GM12878 (cell line): ENCODE results near the gene CD72.

Source experiments
- ASH2L ChIP-seq: fragments of 300-600, 200-600 bp; sonication (generic); IDR thresholded peaks from 2 replicates; pipeline ENCODE4 v1.6.1; 2017; ENCODE audit warnings: low read depth, mild to moderate bottlenecking, borderline replicate concordance
- ESRRA ChIP-seq: IDR thresholded peaks from 2 replicates; pipeline ENCODE4 v1.6.1; 2012; ENCODE audit warnings: mild to moderate bottlenecking, low read length, improper control_type of control experiment
- HCFC1 ChIP-seq: fragments of 150-350 bp; IDR thresholded peaks from 2 replicates; pipeline ENCODE4 v1.6.1; 2014; ENCODE audit warnings: low read length
- NR2C2 ChIP-seq: IDR thresholded peaks from 2 replicates; pipeline ENCODE4 v1.6.1; 2011; ENCODE audit warnings: borderline replicate concordance, low read depth; ENCODE audit not compliant: control insufficient read depth, insufficient read length
- PAX5 ChIP-seq: IDR thresholded peaks from 2 replicates; pipeline ENCODE4 v1.6.1; 2011; ENCODE audit warnings: low read depth, low read length, borderline replicate concordance
- RAD21 ChIP-seq: IDR thresholded peaks from 2 replicates; pipeline ENCODE4 v1.6.1; 2011; ENCODE audit warnings: mild to moderate bottlenecking, low read depth, low read length, moderate library complexity; ENCODE audit not compliant: insufficient read depth
- TF ChIP-seq, protein P1 (sequence below): IDR thresholded peaks from 2 replicates; pipeline ENCODE4 v1.6.1; 2012; ENCODE audit warnings: low read depth, low read length, improper control_type of control experiment
- TF ChIP-seq, protein P2 (sequence below), 3 experiments: IDR thresholded peaks in 2 of 3; conservative IDR thresholded peaks in 1 of 3; 2 replicates each; pipeline ENCODE4 v1.5.1; 2011; ENCODE audit warnings: low read depth in 3 of 3, low read length in 3 of 3, mild to moderate bottlenecking in 3 of 3, control low read depth in 2 of 3, moderate library complexity in 2 of 3, inconsistent platforms in 1 of 3, mixed read lengths in 1 of 3; ENCODE audit not compliant: control insufficient read depth in 2 of 3, insufficient read depth in 1 of 3; ENCODE audit errors: extremely low read depth in 1 of 3

DNA sequence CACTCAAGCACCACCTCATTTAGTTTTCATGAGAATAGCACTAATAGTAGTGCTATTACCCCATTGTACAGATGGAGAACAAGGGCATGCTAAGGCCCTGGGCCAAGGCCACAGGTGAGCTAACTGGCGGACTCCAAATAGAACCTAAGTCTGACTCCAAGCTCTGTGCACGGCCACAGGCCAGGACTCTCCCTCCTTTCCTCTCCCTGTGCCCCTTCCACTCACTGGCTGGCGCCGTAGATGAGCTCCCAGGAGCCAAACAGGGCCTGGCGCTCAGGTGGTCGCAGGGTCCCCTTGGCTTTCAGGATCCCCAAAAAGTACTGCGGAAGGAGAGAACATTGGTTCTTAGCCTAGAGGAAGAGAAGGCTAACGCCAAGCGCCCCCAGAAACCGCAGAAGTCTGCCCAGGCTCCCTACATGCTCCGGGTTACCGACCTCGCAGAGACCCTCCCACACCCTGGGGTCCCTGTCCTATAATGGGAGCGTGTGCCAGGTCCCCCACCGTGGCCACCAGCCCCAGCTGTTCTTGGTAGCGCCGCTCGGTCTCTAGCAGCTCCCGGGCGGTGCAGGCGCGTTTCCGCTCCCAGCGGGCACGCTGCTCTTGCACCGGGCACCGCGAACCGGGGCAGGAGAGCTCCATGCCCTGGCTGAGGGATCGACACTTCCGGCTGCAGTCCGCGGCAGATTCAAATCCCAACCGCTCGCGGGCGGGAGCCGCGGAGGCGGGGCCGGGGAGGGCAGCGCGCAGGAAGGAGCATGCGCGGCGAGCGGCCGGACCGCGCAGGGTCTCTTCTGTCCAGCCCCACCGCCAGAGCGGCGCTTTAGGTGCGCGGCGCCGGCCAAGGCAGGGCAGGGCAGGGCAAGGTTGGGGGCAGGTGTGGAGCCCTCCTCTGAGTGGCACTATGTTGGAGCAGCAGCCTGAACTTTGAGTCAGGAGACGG is 46.6 kb upstream of the CD72 start, which contains the start of gene ARHGEF39:
- TF ChIP-seq, protein P1, sequence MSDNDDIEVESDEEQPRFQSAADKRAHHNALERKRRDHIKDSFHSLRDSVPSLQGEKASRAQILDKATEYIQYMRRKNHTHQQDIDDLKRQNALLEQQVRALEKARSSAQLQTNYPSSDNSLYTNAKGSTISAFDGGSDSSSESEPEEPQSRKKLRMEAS, result peak; percentile 76
- TF ChIP-seq ESRRA (no peak), HCFC1 (no peak), NR2C2 (no peak), ASH2L (no peak), RAD21 (0 out of 2 replicates have a peak, but pooled peaks have one; percentile 7), PAX5 (no peak)
- TF ChIP-seq, protein P2, sequence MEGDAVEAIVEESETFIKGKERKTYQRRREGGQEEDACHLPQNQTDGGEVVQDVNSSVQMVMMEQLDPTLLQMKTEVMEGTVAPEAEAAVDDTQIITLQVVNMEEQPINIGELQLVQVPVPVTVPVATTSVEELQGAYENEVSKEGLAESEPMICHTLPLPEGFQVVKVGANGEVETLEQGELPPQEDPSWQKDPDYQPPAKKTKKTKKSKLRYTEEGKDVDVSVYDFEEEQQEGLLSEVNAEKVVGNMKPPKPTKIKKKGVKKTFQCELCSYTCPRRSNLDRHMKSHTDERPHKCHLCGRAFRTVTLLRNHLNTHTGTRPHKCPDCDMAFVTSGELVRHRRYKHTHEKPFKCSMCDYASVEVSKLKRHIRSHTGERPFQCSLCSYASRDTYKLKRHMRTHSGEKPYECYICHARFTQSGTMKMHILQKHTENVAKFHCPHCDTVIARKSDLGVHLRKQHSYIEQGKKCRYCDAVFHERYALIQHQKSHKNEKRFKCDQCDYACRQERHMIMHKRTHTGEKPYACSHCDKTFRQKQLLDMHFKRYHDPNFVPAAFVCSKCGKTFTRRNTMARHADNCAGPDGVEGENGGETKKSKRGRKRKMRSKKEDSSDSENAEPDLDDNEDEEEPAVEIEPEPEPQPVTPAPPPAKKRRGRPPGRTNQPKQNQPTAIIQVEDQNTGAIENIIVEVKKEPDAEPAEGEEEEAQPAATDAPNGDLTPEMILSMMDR (IDR thresholded peaks at IDR 0.05 in 2 of 3, conservative IDR thresholded peaks at IDR 0.05 in 1 of 3; ENCODE audit: control insufficient read depth in 2 of 3, extremely low read depth in 1 of 3, insufficient read depth in 1 of 3, low read depth in 3 of 3, low read length in 3 of 3), result peak; percentile 15 to 44 (median 18); a peak in 3 of 6 replicates
